ENCODE results near the gene ICAM5.

ICAM5 gene

DNA sequence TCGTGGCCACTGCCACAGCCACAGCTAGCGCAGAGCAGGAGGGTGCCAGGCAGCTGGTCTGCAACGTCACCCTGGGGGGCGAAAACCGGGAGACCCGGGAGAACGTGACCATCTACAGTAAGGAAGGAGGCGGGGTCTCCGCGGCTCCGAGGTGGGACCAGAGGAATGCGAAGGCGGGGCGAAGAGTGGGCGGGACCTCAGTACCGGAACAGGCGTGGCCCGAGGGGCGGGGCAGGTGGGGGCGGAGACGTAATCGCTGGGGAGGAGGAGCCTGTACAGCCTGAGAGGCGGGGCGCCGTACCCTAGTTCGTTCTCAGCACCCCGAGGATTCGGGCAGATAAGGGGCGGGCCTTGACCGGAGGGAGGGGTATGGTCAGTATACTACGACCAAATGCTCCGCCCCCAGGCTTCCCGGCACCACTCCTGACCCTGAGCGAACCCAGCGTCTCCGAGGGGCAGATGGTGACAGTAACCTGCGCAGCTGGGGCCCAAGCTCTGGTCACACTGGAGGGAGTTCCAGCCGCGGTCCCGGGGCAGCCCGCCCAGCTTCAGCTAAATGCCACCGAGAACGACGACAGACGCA lies 2.5 kb downstream of the ICAM5 start:
- ChIA-PET POLR2A (interaction anchor here (1.1 to 1.7 kb wide), 4 partner anchors 23 to 88 kb away, joined by 3 to 10 read pairs (median 4); partner anchors contain the start of genes FDX2, RAVER1 and TYK2), CTCF (interaction anchor here (0.7 to 1.2 kb wide), 3 partner anchors 12 to 96 kb away, joined by 3 to 5 read pairs (median 3); no protein-coding TSS in a partner anchor)
- DNase-seq (ENCODE audit: extremely low spot score): peak; percentile 92
- TF ChIP-seq, protein P1, sequence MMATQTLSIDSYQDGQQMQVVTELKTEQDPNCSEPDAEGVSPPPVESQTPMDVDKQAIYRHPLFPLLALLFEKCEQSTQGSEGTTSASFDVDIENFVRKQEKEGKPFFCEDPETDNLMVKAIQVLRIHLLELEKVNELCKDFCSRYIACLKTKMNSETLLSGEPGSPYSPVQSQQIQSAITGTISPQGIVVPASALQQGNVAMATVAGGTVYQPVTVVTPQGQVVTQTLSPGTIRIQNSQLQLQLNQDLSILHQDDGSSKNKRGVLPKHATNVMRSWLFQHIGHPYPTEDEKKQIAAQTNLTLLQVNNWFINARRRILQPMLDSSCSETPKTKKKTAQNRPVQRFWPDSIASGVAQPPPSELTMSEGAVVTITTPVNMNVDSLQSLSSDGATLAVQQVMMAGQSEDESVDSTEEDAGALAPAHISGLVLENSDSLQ (IDR thresholded peaks at IDR 0.05): no peak
- TF ChIP-seq LEF1 (IDR thresholded peaks at IDR 0.05; ENCODE audit: borderline replicate concordance): no peak
- no peak for TF ChIP-seq ZNF384 (IDR thresholded peaks at IDR 0.05)
- TF ChIP-seq ARNT (IDR thresholded peaks at IDR 0.05): no peak
- no peak for TF ChIP-seq TARDBP (IDR thresholded peaks at IDR 0.05)
- no peak for TF ChIP-seq CTBP1 (IDR thresholded peaks at IDR 0.05; ENCODE audit: borderline replicate concordance)
- TF ChIP-seq BHLHE40 (IDR thresholded peaks at IDR 0.05; ENCODE audit: borderline replicate concordance): no peak

DNA sequence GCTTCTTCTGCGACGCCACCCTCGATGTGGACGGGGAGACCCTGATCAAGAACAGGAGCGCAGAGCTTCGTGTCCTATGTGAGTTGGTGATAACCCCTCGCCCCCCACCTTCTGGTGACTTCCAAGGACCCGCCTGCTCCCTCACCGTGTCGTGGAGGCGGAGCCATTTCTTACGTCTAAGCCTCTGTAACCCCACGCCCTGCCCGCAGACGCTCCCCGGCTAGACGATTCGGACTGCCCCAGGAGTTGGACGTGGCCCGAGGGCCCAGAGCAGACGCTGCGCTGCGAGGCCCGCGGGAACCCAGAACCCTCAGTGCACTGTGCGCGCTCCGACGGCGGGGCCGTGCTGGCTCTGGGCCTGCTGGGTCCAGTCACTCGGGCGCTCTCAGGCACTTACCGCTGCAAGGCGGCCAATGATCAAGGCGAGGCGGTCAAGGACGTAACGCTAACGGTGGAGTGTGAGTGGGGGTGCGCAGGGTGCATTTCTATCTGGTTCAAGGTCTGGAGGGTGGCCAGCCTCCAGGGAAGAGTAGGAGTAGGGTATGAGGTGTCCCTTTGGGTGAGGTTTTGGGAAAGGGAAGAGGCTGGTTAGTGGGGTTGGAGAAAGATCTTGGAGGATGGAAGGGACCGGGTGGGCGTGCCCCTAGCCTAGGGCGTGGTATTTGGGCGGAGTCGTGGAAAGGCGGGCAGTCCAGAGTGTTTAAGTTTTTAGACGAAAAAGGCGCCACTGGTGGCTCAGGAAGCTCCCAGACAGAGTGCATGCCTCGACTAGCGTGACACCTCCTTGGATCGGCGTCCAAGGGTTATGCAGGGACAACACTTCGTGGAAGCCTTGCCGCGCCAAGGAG lies 3.3 kb downstream of the ICAM5 start:
- ChIA-PET CTCF (interaction anchor here (0.7 to 1.2 kb wide), 2 partner anchors 13 to 96 kb away, joined by 3 read pairs; no protein-coding TSS in a partner anchor), POLR2A (interaction anchor here (1.1 to 1.7 kb wide), 3 partner anchors 24 to 88 kb away, joined by 3 to 10 read pairs (median 4); partner anchors contain the start of genes RAVER1 and TYK2)
- TF ChIP-seq L3MBTL2 (conservative IDR thresholded peaks at IDR 0.05): no peak
- no peak for TF ChIP-seq LEF1 (IDR thresholded peaks at IDR 0.05; ENCODE audit: borderline replicate concordance)
- no peak for TF ChIP-seq NFRKB (IDR thresholded peaks at IDR 0.05)
- TF ChIP-seq, protein P1 (IDR thresholded peaks at IDR 0.05): no peak
- TF ChIP-seq FOXK2 (IDR thresholded peaks at IDR 0.05): no peak
- no peak for TF ChIP-seq TARDBP (IDR thresholded peaks at IDR 0.05)
- TF ChIP-seq BHLHE40 (IDR thresholded peaks at IDR 0.05; ENCODE audit: borderline replicate concordance): no peak
- no peak for TF ChIP-seq SUZ12 (IDR thresholded peaks at IDR 0.05)
- no peak for TF ChIP-seq SP1 (IDR thresholded peaks at IDR 0.05)
- no peak for TF ChIP-seq ARNT (IDR thresholded peaks at IDR 0.05)
- TF ChIP-seq CTBP1 (IDR thresholded peaks at IDR 0.05; ENCODE audit: borderline replicate concordance): no peak
- no peak for TF ChIP-seq ELF4 (IDR thresholded peaks at IDR 0.05)
- TF ChIP-seq ZNF384 (IDR thresholded peaks at IDR 0.05): no peak
- TF ChIP-seq FOXM1 (IDR thresholded peaks at IDR 0.05; ENCODE audit: borderline replicate concordance): no peak
- TF ChIP-seq HDGF (IDR thresholded peaks at IDR 0.05; ENCODE audit: borderline replicate concordance): no peak
- no peak for TF ChIP-seq FOXA1 (IDR thresholded peaks at IDR 0.05)
- DNase-seq (ENCODE audit: extremely low spot score): no peak

DNA sequence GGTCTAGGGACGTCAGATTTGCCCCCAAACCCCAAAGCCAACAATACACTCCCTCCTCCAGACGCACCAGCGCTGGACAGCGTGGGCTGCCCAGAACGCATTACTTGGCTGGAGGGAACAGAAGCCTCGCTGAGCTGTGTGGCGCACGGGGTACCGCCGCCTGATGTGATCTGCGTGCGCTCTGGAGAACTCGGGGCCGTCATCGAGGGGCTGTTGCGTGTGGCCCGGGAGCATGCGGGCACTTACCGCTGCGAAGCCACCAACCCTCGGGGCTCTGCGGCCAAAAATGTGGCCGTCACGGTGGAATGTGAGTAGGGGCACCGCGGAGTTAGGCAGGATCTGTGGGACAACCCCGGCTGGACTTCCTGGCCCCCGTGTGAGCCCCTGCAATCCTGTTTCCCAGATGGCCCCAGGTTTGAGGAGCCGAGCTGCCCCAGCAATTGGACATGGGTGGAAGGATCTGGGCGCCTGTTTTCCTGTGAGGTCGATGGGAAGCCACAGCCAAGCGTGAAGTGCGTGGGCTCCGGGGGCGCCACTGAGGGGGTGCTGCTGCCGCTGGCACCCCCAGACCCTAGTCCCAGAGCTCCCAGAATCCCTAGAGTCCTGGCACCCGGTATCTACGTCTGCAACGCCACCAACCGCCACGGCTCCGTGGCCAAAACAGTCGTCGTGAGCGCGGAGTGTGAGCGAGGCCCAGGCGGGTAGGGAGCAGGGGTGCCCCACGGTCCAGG lies 4.0 kb downstream of the ICAM5 start:
- ChIA-PET POLR2A (no interaction called here), CTCF (no interaction called here)
- no peak for TF ChIP-seq FOXA1 (IDR thresholded peaks at IDR 0.05)
- TF ChIP-seq ARNT (IDR thresholded peaks at IDR 0.05): no peak
- TF ChIP-seq LEF1 (IDR thresholded peaks at IDR 0.05; ENCODE audit: borderline replicate concordance): no peak
- TF ChIP-seq ZNF384 (IDR thresholded peaks at IDR 0.05): no peak
- no peak for DNase-seq (ENCODE audit: extremely low spot score)

DNA sequence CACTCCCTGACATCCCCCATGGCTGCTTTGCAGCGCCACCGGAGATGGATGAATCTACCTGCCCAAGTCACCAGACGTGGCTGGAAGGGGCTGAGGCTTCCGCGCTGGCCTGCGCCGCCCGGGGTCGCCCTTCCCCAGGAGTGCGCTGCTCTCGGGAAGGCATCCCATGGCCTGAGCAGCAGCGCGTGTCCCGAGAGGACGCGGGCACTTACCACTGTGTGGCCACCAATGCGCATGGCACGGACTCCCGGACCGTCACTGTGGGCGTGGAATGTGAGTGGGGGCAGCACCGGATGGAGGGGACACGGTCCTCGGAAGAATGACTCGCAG lies 4.6 kb downstream of the ICAM5 start:
- ChIA-PET POLR2A (no interaction called here), CTCF (no interaction called here)
- no peak for DNase-seq (ENCODE audit: extremely low spot score)
- no peak for TF ChIP-seq CTBP1 (IDR thresholded peaks at IDR 0.05; ENCODE audit: borderline replicate concordance)
- TF ChIP-seq FOXA1 (IDR thresholded peaks at IDR 0.05): no peak
- no peak for TF ChIP-seq ZNF384 (IDR thresholded peaks at IDR 0.05)
- no peak for TF ChIP-seq BHLHE40 (IDR thresholded peaks at IDR 0.05; ENCODE audit: borderline replicate concordance)
- TF ChIP-seq L3MBTL2 (conservative IDR thresholded peaks at IDR 0.05): no peak
- no peak for TF ChIP-seq FOXK2 (IDR thresholded peaks at IDR 0.05)
- no peak for TF ChIP-seq ARNT (IDR thresholded peaks at IDR 0.05)
- no peak for TF ChIP-seq HDGF (IDR thresholded peaks at IDR 0.05; ENCODE audit: borderline replicate concordance)
- TF ChIP-seq SP1 (IDR thresholded peaks at IDR 0.05): no peak
- no peak for TF ChIP-seq NFRKB (IDR thresholded peaks at IDR 0.05)
- TF ChIP-seq ELF4 (IDR thresholded peaks at IDR 0.05): no peak
- no peak for TF ChIP-seq FOXM1 (IDR thresholded peaks at IDR 0.05; ENCODE audit: borderline replicate concordance)
- TF ChIP-seq TARDBP (IDR thresholded peaks at IDR 0.05): no peak
- TF ChIP-seq, protein P1 (IDR thresholded peaks at IDR 0.05): no peak
- TF ChIP-seq LEF1 (IDR thresholded peaks at IDR 0.05; ENCODE audit: borderline replicate concordance): no peak
- TF ChIP-seq SUZ12 (IDR thresholded peaks at IDR 0.05): no peak

DNA sequence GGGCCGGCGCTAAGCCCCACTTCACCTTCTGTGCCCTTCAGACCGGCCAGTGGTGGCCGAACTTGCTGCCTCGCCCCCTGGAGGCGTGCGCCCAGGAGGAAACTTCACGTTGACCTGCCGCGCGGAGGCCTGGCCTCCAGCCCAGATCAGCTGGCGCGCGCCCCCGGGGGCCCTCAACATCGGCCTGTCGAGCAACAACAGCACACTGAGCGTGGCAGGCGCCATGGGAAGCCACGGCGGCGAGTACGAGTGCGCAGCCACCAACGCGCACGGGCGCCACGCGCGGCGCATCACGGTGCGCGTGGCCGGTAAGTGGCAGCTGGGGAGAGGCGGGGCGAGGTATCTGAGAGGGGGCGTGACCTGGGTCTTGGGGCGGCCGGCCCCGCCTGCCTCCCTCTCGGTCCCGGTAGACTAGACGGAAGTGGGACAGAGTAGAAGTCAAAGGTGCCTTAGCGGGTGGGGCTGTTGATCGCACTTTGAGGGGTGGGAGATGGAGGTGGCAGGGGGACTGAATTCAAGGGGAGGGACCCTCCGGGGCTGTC lies 5.6 kb downstream of the ICAM5 start:
- ChIA-PET POLR2A (no interaction called here), CTCF (no interaction called here)
- TF ChIP-seq ELF4 (IDR thresholded peaks at IDR 0.05) (no peak), FOXM1 (IDR thresholded peaks at IDR 0.05; ENCODE audit: borderline replicate concordance) (no peak), NFRKB (IDR thresholded peaks at IDR 0.05) (no peak), CTBP1 (IDR thresholded peaks at IDR 0.05; ENCODE audit: borderline replicate concordance) (no peak), LEF1 (IDR thresholded peaks at IDR 0.05; ENCODE audit: borderline replicate concordance) (no peak), FOXK2 (IDR thresholded peaks at IDR 0.05) (no peak), ARNT (IDR thresholded peaks at IDR 0.05) (no peak), BHLHE40 (IDR thresholded peaks at IDR 0.05; ENCODE audit: borderline replicate concordance) (no peak), L3MBTL2 (conservative IDR thresholded peaks at IDR 0.05) (no peak), FOXA1 (IDR thresholded peaks at IDR 0.05) (no peak), SP1 (IDR thresholded peaks at IDR 0.05) (no peak), ZNF384 (IDR thresholded peaks at IDR 0.05) (no peak), HDGF (IDR thresholded peaks at IDR 0.05; ENCODE audit: borderline replicate concordance) (no peak), SUZ12 (IDR thresholded peaks at IDR 0.05) (no peak), TARDBP (IDR thresholded peaks at IDR 0.05) (no peak)
- TF ChIP-seq, protein P1 (IDR thresholded peaks at IDR 0.05): no peak
- DNase-seq (ENCODE audit: extremely low spot score): no peak

Measured in HEK293T (cell line).